H9 (cell line): ENCODE results near the gene CORIN. TPM values are rescaled to one million over a fixed set of nuclear protein-coding genes. Genes with fewer than 3 reads are reported as not detected.

Experiments
- DNase-seq: peaks from one replicate; pipeline ENCODE4 v3.0.0-alpha.2; 2017
- H2AFZ ChIP-seq: one replicate; pipeline ENCODE4 v1.6.1; 2013; ENCODE audit warnings: mild to moderate bottlenecking, low read length, control low read depth, moderate library complexity
- H2AK5ac ChIP-seq: 2 replicates; pipeline ENCODE4 v1.6.1; 2013; ENCODE audit warnings: low read length, control low read depth, mixed read lengths; ENCODE audit not compliant: insufficient read length
- H2BK120ac ChIP-seq: one replicate; pipeline ENCODE4 v1.6.1; 2013; ENCODE audit warnings: low read depth, mild to moderate bottlenecking, low read length, control low read depth, inconsistent platforms; ENCODE audit not compliant: poor library complexity, severe bottlenecking
- H2BK12ac ChIP-seq: 2 replicates; pipeline ENCODE4 v1.6.1; 2013; ENCODE audit warnings: low read length, control low read depth, mixed read lengths, low read depth; ENCODE audit not compliant: insufficient read length
- H2BK15ac ChIP-seq: 2 replicates; pipeline ENCODE4 v1.6.1; 2013; ENCODE audit warnings: low read depth, low read length, control low read depth
- H2BK20ac ChIP-seq: one replicate; pipeline ENCODE4 v1.6.1; 2013; ENCODE audit warnings: low read depth, mild to moderate bottlenecking, low read length, control low read depth, inconsistent platforms; ENCODE audit not compliant: poor library complexity, severe bottlenecking
- H2BK5ac ChIP-seq: 2 replicates; pipeline ENCODE4 v1.6.1; 2013; ENCODE audit warnings: low read length, control low read depth, mixed read lengths; ENCODE audit not compliant: insufficient read length
- H3K14ac ChIP-seq: 2 replicates; pipeline ENCODE4 v1.6.1; 2013; ENCODE audit warnings: low read length, control low read depth; ENCODE audit not compliant: insufficient read depth
- H3K18ac ChIP-seq: 2 replicates; pipeline ENCODE4 v1.6.1; 2013; ENCODE audit warnings: low read depth, mild to moderate bottlenecking, mixed read lengths, low read length, control low read depth; ENCODE audit not compliant: insufficient read length
- H3K23ac ChIP-seq: 2 replicates; pipeline ENCODE4 v1.6.1; 2013; ENCODE audit warnings: low read length, control low read depth, mixed read lengths, low read depth; ENCODE audit not compliant: insufficient read length
- H3K23me2 ChIP-seq: 2 replicates; pipeline ENCODE4 v1.6.1; 2013; ENCODE audit warnings: low read depth, mild to moderate bottlenecking, mixed read lengths, low read length, control low read depth; ENCODE audit not compliant: insufficient read length, poor library complexity, severe bottlenecking
- H3K27ac ChIP-seq: 2 replicates; pipeline ENCODE4 v1.5.1; 2013; ENCODE audit warnings: low read length, control low read depth, mixed read lengths, low read depth; ENCODE audit not compliant: insufficient read length
- H3K27me3 ChIP-seq: 2 replicates; pipeline ENCODE4 v1.6.1; 2013; ENCODE audit warnings: low read length, control low read depth, inconsistent platforms; ENCODE audit not compliant: insufficient read depth
- H3K4ac ChIP-seq: 2 replicates; pipeline ENCODE4 v1.6.1; 2013; ENCODE audit warnings: low read depth, mild to moderate bottlenecking, control low read depth, inconsistent platforms, low read length, moderate library complexity
- H3K4me1 ChIP-seq: 2 replicates; pipeline ENCODE4 v1.6.1; 2013; ENCODE audit warnings: low read length, control low read depth, inconsistent platforms; ENCODE audit not compliant: insufficient read depth
- H3K4me2 ChIP-seq: 2 replicates; pipeline ENCODE4 v1.6.1; 2013; ENCODE audit warnings: low read length, control low read depth, mixed read lengths; ENCODE audit not compliant: insufficient read length, insufficient read depth
- H3K56ac ChIP-seq: 2 replicates; pipeline ENCODE4 v1.6.1; 2013; ENCODE audit warnings: low read depth, mild to moderate bottlenecking, mixed read lengths, low read length, control low read depth; ENCODE audit not compliant: insufficient read length
- H3K79me1 ChIP-seq: 2 replicates; pipeline ENCODE4 v1.6.1; 2013; ENCODE audit warnings: low read depth, mild to moderate bottlenecking, moderate library complexity, low read length, control low read depth, inconsistent platforms; ENCODE audit not compliant: insufficient read depth, poor library complexity, severe bottlenecking
- H3K79me2 ChIP-seq: 2 replicates; pipeline ENCODE4 v1.6.1; 2013; ENCODE audit warnings: low read length, control low read depth, inconsistent platforms; ENCODE audit not compliant: insufficient read depth
- H3K9ac ChIP-seq: 2 replicates; pipeline ENCODE4 v1.6.1; 2013; ENCODE audit warnings: low read length, control low read depth, mixed read lengths; ENCODE audit not compliant: insufficient read length; ENCODE audit errors: extremely low read depth
- H3K9me3 ChIP-seq: one replicate; pipeline ENCODE4 v1.6.1; 2013; ENCODE audit warnings: low read depth, low read length, inconsistent platforms; ENCODE audit not compliant: control insufficient read depth
- H3T11ph ChIP-seq: one replicate; pipeline ENCODE4 v1.6.1; 2013; ENCODE audit warnings: mild to moderate bottlenecking, low read length, control low read depth, inconsistent platforms
- H4K20me1 ChIP-seq: one replicate; pipeline ENCODE4 v1.6.1; 2013; ENCODE audit not compliant: control insufficient read depth, insufficient read length, insufficient read depth
- H4K5ac ChIP-seq: 2 replicates; pipeline ENCODE4 v1.6.1; 2013; ENCODE audit warnings: low read depth, mild to moderate bottlenecking, mixed read lengths, low read length, control low read depth; ENCODE audit not compliant: insufficient read length
- H4K8ac ChIP-seq: replicated peaks from 2 replicates; pipeline ENCODE4 v1.6.1; 2013; ENCODE audit warnings: low read length, control low read depth, mixed read lengths, low read depth; ENCODE audit not compliant: insufficient read length
- H4K91ac ChIP-seq: 2 replicates; pipeline ENCODE4 v1.6.1; 2013; ENCODE audit warnings: low read depth, mild to moderate bottlenecking, moderate library complexity, mixed read lengths, low read length, control low read depth; ENCODE audit not compliant: insufficient read length
- H3K27ac Mint-ChIP-seq, 3 experiments: 2 replicates in 2 of 3; 3 replicates in 1 of 3; pipeline ENCODE4 v1.8.0; 2020 to 2021; ENCODE audit warnings: mixed read lengths in 3 of 3, mild to moderate bottlenecking in 1 of 3, moderate library complexity in 1 of 3
- H3K27me3 Mint-ChIP-seq: 2 replicates; pipeline ENCODE4 v1.8.0; 2021; ENCODE audit warnings: low read depth, mild to moderate bottlenecking, moderate library complexity, mixed read lengths
- H3K36me3 Mint-ChIP-seq, 3 experiments: 2 replicates in 2 of 3; 3 replicates in 1 of 3; pipeline ENCODE4 v1.8.0; 2020 to 2021; ENCODE audit warnings: low read depth in 3 of 3, mixed read lengths in 3 of 3; ENCODE audit not compliant: insufficient read depth in 1 of 3
- H3K4me1 Mint-ChIP-seq, 2 experiments: 2 replicates each; pipeline ENCODE4 v1.8.0; 2020; ENCODE audit warnings: mixed read lengths in 2 of 2
- H3K4me3 Mint-ChIP-seq, 2 experiments: 2 replicates in 1 of 2; 3 replicates in 1 of 2; pipeline ENCODE4 v1.8.0; 2020 to 2021; ENCODE audit warnings: mild to moderate bottlenecking in 2 of 2, mixed read lengths in 2 of 2, moderate library complexity in 1 of 2
- H3K9me3 Mint-ChIP-seq, 2 experiments: 2 replicates in 1 of 2; 3 replicates in 1 of 2; pipeline ENCODE4 v1.8.0; 2020; ENCODE audit warnings: mild to moderate bottlenecking in 2 of 2, mixed read lengths in 2 of 2, moderate library complexity in 1 of 2
- CTCF ChIP-seq: fragments of 200-600 bp; sonication (generic); conservative IDR thresholded peaks from 3 replicates; pipeline ENCODE4 v1.8.0; 2021; ENCODE audit warnings: antibody characterized with exemption, mild to moderate bottlenecking
- WGBS: extraction: QIAGEN DNeasy Blood & Tissue Kit; methylation state at CpG from one replicate; pipeline ENCODE4 v1.1.7; 2013; ENCODE audit warnings: missing lambda C conversion rate, low lambda C conversion rate, mixed read lengths; ENCODE audit not compliant: insufficient read length; ENCODE audit errors: extremely low coverage; 5-methylcytosine and 5-hydroxymethylcytosine counted together
- total RNA-seq: library from RNA; stranded (reverse); gene quantifications from 2 replicates; pipeline ENCODE4 v1.2.1, GENCODE V29; 2021

CORIN gene
- total RNA-seq, 1 experiment from 2014 or later = 0.39 TPM

GRCh38 chr4:47814618-47815295 is 23.1 kb downstream of the CORIN start:
- Histone ChIP-seq H2AK5ac (no peak overlapping the region), H2BK15ac (no peak overlapping the region), H3K9ac (no peak overlapping the region), H3K79me1 (no peaks in the 10 kb centered on the region), H3K4me2 (no peak overlapping the region), H3K9me3 (no peaks in the 10 kb centered on the region), H3K27me3 (no peaks in the 10 kb centered on the region), H3K23ac (no peak overlapping the region), H3K23me2 (no peaks in the 10 kb centered on the region), H4K20me1 (no peaks in the 10 kb centered on the region), H3K56ac (no peak overlapping the region), H4K91ac (no peak overlapping the region), H3K18ac (no peak overlapping the region), H4K5ac (no peak overlapping the region), H2AFZ (no peak overlapping the region), H3K4ac (no peak overlapping the region), H3K14ac (no peak overlapping the region), H2BK20ac (no peak overlapping the region), H2BK120ac (no peak overlapping the region), H3T11ph (no peak overlapping the region), H3K79me2 (no peaks in the 10 kb centered on the region), H2BK5ac (no peak overlapping the region), H4K8ac (no peak overlapping the region), H3K4me1 (no peaks in the 10 kb centered on the region), H3K27ac (no peak overlapping the region), H2BK12ac (no peak overlapping the region)
- no peaks in the 10 kb centered on the region for H3K4me1 Mint-ChIP-seq
- no peak overlapping the region for H3K27ac Mint-ChIP-seq
- H3K27me3 Mint-ChIP-seq = no peaks in the 10 kb centered on the region
- no peaks in the 10 kb centered on the region for H3K36me3 Mint-ChIP-seq
- WGBS = no CpG with 5 or more reads among the region's 6 CpGs
- H3K4me3 Mint-ChIP-seq = no peak overlapping the region
- TF ChIP-seq CTCF = no peak
- no peaks in the 10 kb centered on the region for H3K9me3 Mint-ChIP-seq
- DNase-seq = no peak
